ENCODE measurements around the gene IP6K3. TPM values are rescaled to one million over a fixed set of nuclear protein-coding genes. Genes with fewer than 3 reads are reported as not detected.

IP6K3 gene
- polyA plus RNA-seq, 1 of the 3 experiments (the other 2 are of a cell fraction): 0.21 TPM

GRCh38 chr6:33776186-33776585 lies 29.5 kb upstream of the IP6K3 start:
- no peak overlapping the region for H3K27ac ChIP-seq (ENCODE audit: low read depth in 2 of 2, low read length in 1 of 2)
- TF ChIP-seq GABPA (IDR thresholded peaks at IDR 0.05; ENCODE audit: low read depth) (no peak), FOXM1 (IDR thresholded peaks at IDR 0.05; ENCODE audit: low read depth) (no peak)
- no peak overlapping the region for H3K4me2 ChIP-seq
- H3K9ac ChIP-seq: no peak overlapping the region
- no peak for DNase-seq
- H3K79me2 ChIP-seq (ENCODE audit: insufficient read depth): peaks cover 7% of the 10 kb centered on the region; the same call in 1 of the 2 replicates
- H3K4me1 ChIP-seq (ENCODE audit: control insufficient read depth in 1 of 2, insufficient read depth in 2 of 2, low read depth in 1 of 2, low read length in 1 of 2): peaks cover 19 to 28% of the 10 kb centered on the region in 2 experiments
- H4K20me1 ChIP-seq (ENCODE audit: insufficient read depth): no peaks in the 10 kb centered on the region; the same call in 1 of the 2 replicates
- ChIA-PET POLR2A (interaction anchor here (0.9 to 1.1 kb wide), 2 partner anchors 13 to 67 kb away, joined by 3 to 4 read pairs; partner anchors contain the start of gene LEMD2), CTCF (interaction anchor here (0.7 to 4.4 kb wide), 7 partner anchors 9 to 379 kb away, joined by 3 to 28 read pairs (median 3); no protein-coding TSS in a partner anchor)
- H3K9me3 ChIP-seq: no peaks in the 10 kb centered on the region
- no peaks in the 10 kb centered on the region for H3K27me3 ChIP-seq (ENCODE audit: insufficient read depth)
- H3F3A ChIP-seq (replicated peaks; ENCODE audit: insufficient read depth): peaks cover 36% of the 10 kb centered on the region
- peaks cover 67 to 79% of the 10 kb centered on the region in 2 experiments for H3K36me3 ChIP-seq (replicated peaks in 1 of 2; ENCODE audit: control insufficient read depth in 1 of 2, insufficient read depth in 2 of 2, low read length in 1 of 2)
- no peak overlapping the region for H2AFZ ChIP-seq (ENCODE audit: low read depth)
- H3K4me3 ChIP-seq (ENCODE audit: low read depth in 2 of 2, low read length in 1 of 2): no peak overlapping the region
- WGBS (ENCODE audit: low lambda C conversion rate): 80% methylated on average over 3 of the region's 4 CpGs
- H3K9me2 ChIP-seq: no peaks in the 10 kb centered on the region

GRCh38 chr6:33774774-33775173 lies 28.1 kb upstream of the IP6K3 start:
- TF ChIP-seq TAF1 (IDR thresholded peaks at IDR 0.05; ENCODE audit: borderline replicate concordance, low read depth, low read length) (no peak), TCF12 (IDR thresholded peaks at IDR 0.05) (no peak), NRF1 (IDR thresholded peaks at IDR 0.05; ENCODE audit: low read depth, low read length) (no peak), REST (IDR thresholded peaks at IDR 0.05; ENCODE audit: low read depth, low read length) (no peak), SMC3 (IDR thresholded peaks at IDR 0.05; ENCODE audit: low read depth, low read length) (no peak), CHD2 (IDR thresholded peaks at IDR 0.05; ENCODE audit: low read length, partially characterized antibody) (no peak), ELF1 (IDR thresholded peaks at IDR 0.05) (no peak), FOSL2 (IDR thresholded peaks at IDR 0.05; ENCODE audit: borderline replicate concordance, low read depth) (no peak)
- no peak for DNase-seq
- 0 out of 2 replicates have a peak, but pooled peaks cover 7% of the 10 kb centered on the region for H3K79me2 ChIP-seq (ENCODE audit: insufficient read depth)
- ChIA-PET POLR2A (no interaction called here), CTCF (interaction anchor here (2.4 to 11.2 kb wide), 3 partner anchors 29 to 253 kb away, joined by 8 to 184 read pairs (median 95); partner anchors contain the start of genes IP6K3 and UQCC2)
- no peaks in the 10 kb centered on the region; the same call in 1 of the 2 replicates for H4K20me1 ChIP-seq (ENCODE audit: insufficient read depth)
- H3K27me3 ChIP-seq (ENCODE audit: insufficient read depth): no peaks in the 10 kb centered on the region
- H3K36me3 ChIP-seq (replicated peaks in 1 of 2; ENCODE audit: control insufficient read depth in 1 of 2, insufficient read depth in 2 of 2, low read length in 1 of 2): peaks cover 60 to 66% of the 10 kb centered on the region in 2 experiments
- H2AFZ ChIP-seq (ENCODE audit: low read depth): no peak overlapping the region
- H3K4me1 ChIP-seq (ENCODE audit: control insufficient read depth in 1 of 2, insufficient read depth in 2 of 2, low read depth in 1 of 2, low read length in 1 of 2): peaks cover 14 to 36% of the 10 kb centered on the region in 2 experiments; a peak in 3 of 4 replicates
- H3F3A ChIP-seq (replicated peaks; ENCODE audit: insufficient read depth): peaks cover 41% of the 10 kb centered on the region
- no peak overlapping the region for H3K4me3 ChIP-seq (ENCODE audit: low read depth in 2 of 2, low read length in 1 of 2)
- no peaks in the 10 kb centered on the region for H3K9me2 ChIP-seq
- H3K27ac ChIP-seq (ENCODE audit: low read depth in 2 of 2, low read length in 1 of 2): no peak overlapping the region
- no peak overlapping the region for H3K4me2 ChIP-seq
- H3K9ac ChIP-seq: no peak overlapping the region
- H3K9me3 ChIP-seq: no peaks in the 10 kb centered on the region
- WGBS (ENCODE audit: low lambda C conversion rate): 95% methylated on average over 3 of the region's 3 CpGs

Data from SK-N-SH (cell line).